WTC11 (cell line): Measurements from ENCODE around the gene CEP131.

Source experiments
- ATF3 ChIP-seq: sonication (generic); formaldehyde crosslinking; conservative IDR thresholded peaks from 2 replicates; pipeline ENCODE4 v1.8.1; 2022; ENCODE audit warnings: mild to moderate bottlenecking, missing genetic modification reagents
- ATF6 ChIP-seq: sonication (generic); formaldehyde crosslinking; IDR thresholded peaks from 2 replicates; pipeline ENCODE4 v1.8.1; 2023; ENCODE audit warnings: mild to moderate bottlenecking, missing genetic modification reagents
- CREB1 ChIP-seq: sonication (generic); formaldehyde crosslinking; IDR thresholded peaks from 2 replicates; pipeline ENCODE4 v1.8.0; 2023; ENCODE audit warnings: mild to moderate bottlenecking, missing genetic modification reagents
- ESRRA ChIP-seq: sonication (generic); formaldehyde crosslinking; IDR thresholded peaks from 2 replicates; pipeline ENCODE4 v1.8.1; 2022; ENCODE audit warnings: mild to moderate bottlenecking, missing genetic modification reagents, borderline replicate concordance
- JUN ChIP-seq: sonication (generic); formaldehyde crosslinking; IDR thresholded peaks from 2 replicates; pipeline ENCODE4 v1.8.0; 2023; ENCODE audit warnings: mild to moderate bottlenecking, missing genetic modification reagents
- KAT7 ChIP-seq: sonication (generic); formaldehyde crosslinking; IDR thresholded peaks from 2 replicates; pipeline ENCODE4 v1.8.1; 2023; ENCODE audit warnings: missing genetic modification reagents, mild to moderate bottlenecking, borderline replicate concordance
- PREB ChIP-seq: sonication (generic); formaldehyde crosslinking; IDR thresholded peaks from 2 replicates; pipeline ENCODE4 v1.8.1; 2022; ENCODE audit warnings: mild to moderate bottlenecking, missing genetic modification reagents, moderate library complexity, borderline replicate concordance
- ZBTB43 ChIP-seq: sonication (generic); formaldehyde crosslinking; IDR thresholded peaks from 2 replicates; pipeline ENCODE4 v1.8.1; 2023; ENCODE audit warnings: mild to moderate bottlenecking, missing genetic modification reagents
- TF ChIP-seq, protein P1 (sequence below): sonication (generic); formaldehyde crosslinking; IDR thresholded peaks from 2 replicates; pipeline ENCODE4 v1.8.0; 2022; ENCODE audit warnings: mild to moderate bottlenecking, missing genetic modification reagents
- TF ChIP-seq, protein P2 (sequence below): fragments of 200-600 bp; IDR thresholded peaks from 2 replicates; pipeline ENCODE4 v1.8.0; 2022; ENCODE audit warnings: antibody characterized with exemption
- TF ChIP-seq, protein P3 (sequence below): sonication (generic); formaldehyde crosslinking; IDR thresholded peaks from 2 replicates; pipeline ENCODE4 v1.8.1; 2023; ENCODE audit warnings: mild to moderate bottlenecking, missing genetic modification reagents, moderate library complexity

- TF ChIP-seq, protein P1, sequence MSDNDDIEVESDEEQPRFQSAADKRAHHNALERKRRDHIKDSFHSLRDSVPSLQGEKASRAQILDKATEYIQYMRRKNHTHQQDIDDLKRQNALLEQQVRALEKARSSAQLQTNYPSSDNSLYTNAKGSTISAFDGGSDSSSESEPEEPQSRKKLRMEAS (CRISPR knock-in tag): no peak
- TF ChIP-seq ZBTB43 (CRISPR knock-in tag) (no peak), ATF3 (CRISPR knock-in tag) (no peak), JUN (CRISPR knock-in tag) (no peak), ESRRA (CRISPR knock-in tag) (no peak), KAT7 (CRISPR knock-in tag) (no peak), ATF6 (no peak), CREB1 (CRISPR knock-in tag) (no peak), PREB (CRISPR knock-in tag) (no peak)
- TF ChIP-seq, protein P2, sequence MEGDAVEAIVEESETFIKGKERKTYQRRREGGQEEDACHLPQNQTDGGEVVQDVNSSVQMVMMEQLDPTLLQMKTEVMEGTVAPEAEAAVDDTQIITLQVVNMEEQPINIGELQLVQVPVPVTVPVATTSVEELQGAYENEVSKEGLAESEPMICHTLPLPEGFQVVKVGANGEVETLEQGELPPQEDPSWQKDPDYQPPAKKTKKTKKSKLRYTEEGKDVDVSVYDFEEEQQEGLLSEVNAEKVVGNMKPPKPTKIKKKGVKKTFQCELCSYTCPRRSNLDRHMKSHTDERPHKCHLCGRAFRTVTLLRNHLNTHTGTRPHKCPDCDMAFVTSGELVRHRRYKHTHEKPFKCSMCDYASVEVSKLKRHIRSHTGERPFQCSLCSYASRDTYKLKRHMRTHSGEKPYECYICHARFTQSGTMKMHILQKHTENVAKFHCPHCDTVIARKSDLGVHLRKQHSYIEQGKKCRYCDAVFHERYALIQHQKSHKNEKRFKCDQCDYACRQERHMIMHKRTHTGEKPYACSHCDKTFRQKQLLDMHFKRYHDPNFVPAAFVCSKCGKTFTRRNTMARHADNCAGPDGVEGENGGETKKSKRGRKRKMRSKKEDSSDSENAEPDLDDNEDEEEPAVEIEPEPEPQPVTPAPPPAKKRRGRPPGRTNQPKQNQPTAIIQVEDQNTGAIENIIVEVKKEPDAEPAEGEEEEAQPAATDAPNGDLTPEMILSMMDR: no peak
- TF ChIP-seq, protein P3, sequence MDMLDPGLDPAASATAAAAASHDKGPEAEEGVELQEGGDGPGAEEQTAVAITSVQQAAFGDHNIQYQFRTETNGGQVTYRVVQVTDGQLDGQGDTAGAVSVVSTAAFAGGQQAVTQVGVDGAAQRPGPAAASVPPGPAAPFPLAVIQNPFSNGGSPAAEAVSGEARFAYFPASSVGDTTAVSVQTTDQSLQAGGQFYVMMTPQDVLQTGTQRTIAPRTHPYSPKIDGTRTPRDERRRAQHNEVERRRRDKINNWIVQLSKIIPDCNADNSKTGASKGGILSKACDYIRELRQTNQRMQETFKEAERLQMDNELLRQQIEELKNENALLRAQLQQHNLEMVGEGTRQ: no peak
Measured at GRCh38 chr17:81162491-81162890, 60.3 kb downstream of the CEP131 start.
